K562 (cell line): ENCODE data around the gene SLC1A3. TPM values are rescaled to one million over a fixed set of nuclear protein-coding genes. Genes with fewer than 3 reads are reported as not detected.

ENCODE experiments used
- ATAC-seq: fragments of 200-7000 bp; cut with Tn5 transposase; 3 replicates; pipeline ENCODE4 v1.9.1; 2020; ENCODE audit warnings: moderate library complexity
- BruUV-seq: library from RNA; stranded (reverse); fragments of 400-500 nt; replicated peaks from 2 replicates; lab custom pipeline; 2021; lab: Mats Ljungman, UMichigan
- CTCF ChIA-PET: fragments of 300-600 bp; formaldehyde crosslinking; extraction: SDS; loops from one replicate; lab custom pipeline; 2021; ENCODE audit warnings: low intra/inter-chr PET ratio; lab: Yijun Ruan, JAX
- POLR2A ChIA-PET: fragments of 300-600, 350-650 bp; sonication (Branson Sonifier 250); formaldehyde crosslinking; extraction: SDS; loops from one replicate; lab custom pipeline; 2021; ENCODE audit warnings: antibody characterized with exemption, inconsistent platforms; lab: Yijun Ruan, JAX
- DNase-seq, 4 experiments: peaks; one replicate each; pipeline versions ENCODE4 v3.0.0 to v3.0.0-alpha.2; 2011 to 2018; ENCODE audit warnings: low spot score in 3 of 4, mixed read lengths in 3 of 4; ENCODE audit errors: extremely low read depth in 1 of 4
- FAIRE-seq: peaks from 2 replicates; lab custom pipeline; 2011; peaks lifted over from hg19 to GRCh38; lab: Jason Lieb, UNC
- H2AFZ ChIP-seq: 2 replicates; pipeline ENCODE4 v1.6.0; 2011; ENCODE audit warnings: low read depth, low read length, control low read depth, inconsistent platforms
- H3K27ac ChIP-seq: fragments of 200-600 bp; 3 replicates; pipeline ENCODE4 v1.8.0; 2011; ENCODE audit warnings: low read depth, mild to moderate bottlenecking, control low read depth, inconsistent platforms, low read length, moderate library complexity, mixed read lengths; ENCODE audit errors: extremely low read depth
- H3K27me3 ChIP-seq, 2 experiments: fragments of 300-600 bp in 1 of 2; 2 replicates in 1 of 2; 3 replicates in 1 of 2; pipeline versions ENCODE4 v1.6.0 to v1.8.0; 2011; ENCODE audit warnings: inconsistent platforms in 2 of 2, low read length in 2 of 2, mild to moderate bottlenecking in 1 of 2, mixed read lengths in 1 of 2, moderate library complexity in 1 of 2; ENCODE audit not compliant: control insufficient read depth in 2 of 2, insufficient read depth in 2 of 2
- H3K36me3 ChIP-seq: fragments of 300-600 bp; 3 replicates; pipeline ENCODE4 v1.8.0; 2011; ENCODE audit warnings: mild to moderate bottlenecking, low read length, inconsistent platforms; ENCODE audit not compliant: control insufficient read depth, insufficient read depth
- H3K4me1 ChIP-seq, 2 experiments: fragments of 200-600 bp in 1 of 2; replicated peaks in 1 of 2; 2 replicates in 1 of 2; 3 replicates in 1 of 2; pipeline versions ENCODE4 v1.5.1 to v1.8.0; 2011; ENCODE audit warnings: inconsistent platforms in 2 of 2, low read length in 2 of 2, mild to moderate bottlenecking in 1 of 2, mixed read lengths in 1 of 2, moderate library complexity in 1 of 2; ENCODE audit not compliant: control insufficient read depth in 2 of 2, insufficient read depth in 2 of 2
- H3K4me2 ChIP-seq: 2 replicates; pipeline ENCODE4 v1.6.1; 2011; ENCODE audit warnings: low read length, control low read depth, inconsistent platforms, mixed read lengths; ENCODE audit not compliant: insufficient read depth
- H3K4me3 ChIP-seq: fragments of 200-600 bp; sonication (generic), shearing (Covaris generic); 2 replicates; pipeline ENCODE4 v1.5.1; 2016; ENCODE audit warnings: control low read depth, inconsistent platforms
- H3K79me2 ChIP-seq: fragments of 200-600 bp; 3 replicates; pipeline ENCODE4 v1.8.0; 2011; ENCODE audit warnings: low read length, inconsistent platforms; ENCODE audit not compliant: control insufficient read depth, insufficient read depth
- H3K9ac ChIP-seq, 2 experiments: 2 replicates each; pipeline versions ENCODE4 v1.6.0 to v1.6.1; 2011; ENCODE audit warnings: low read depth in 2 of 2, low read length in 2 of 2, control low read depth in 1 of 2, inconsistent platforms in 1 of 2, mild to moderate bottlenecking in 1 of 2, mixed read lengths in 1 of 2; ENCODE audit not compliant: insufficient read depth in 1 of 2
- H3K9me1 ChIP-seq: one replicate; pipeline ENCODE4 v1.6.0; 2011; ENCODE audit warnings: inconsistent platforms, mild to moderate bottlenecking, low read length, moderate library complexity; ENCODE audit not compliant: control insufficient read depth, insufficient read depth
- H3K9me3 ChIP-seq: replicated peaks from 2 replicates; pipeline ENCODE4 v1.5.1; 2011; ENCODE audit warnings: low read depth, low read length, inconsistent platforms; ENCODE audit not compliant: control insufficient read depth, insufficient read depth
- H4K20me1 ChIP-seq: replicated peaks from 2 replicates; pipeline ENCODE4 v1.6.1; 2011; ENCODE audit warnings: low read length, inconsistent platforms, mixed read lengths; ENCODE audit not compliant: control insufficient read depth, insufficient read depth
- CBX2 ChIP-seq: fragments of 200-600 bp; sonication (generic); IDR thresholded peaks from one replicate; pipeline ENCODE4 v1.6.1; 2012; ENCODE audit warnings: mild to moderate bottlenecking, low read length, inconsistent platforms; ENCODE audit not compliant: insufficient read depth, poor library complexity, severe bottlenecking
- CTBP1 ChIP-seq: fragments of 450-650 bp; IDR thresholded peaks from 2 replicates; pipeline ENCODE4 v1.6.1; 2016; ENCODE audit warnings: borderline replicate concordance
- POLR3G ChIP-seq: IDR thresholded peaks from 2 replicates; pipeline ENCODE4 v1.6.1; 2011; ENCODE audit not compliant: insufficient read length, insufficient replicate concordance; ENCODE audit errors: extremely low read depth
- SMARCA5 ChIP-seq: fragments of 450-650 bp; IDR thresholded peaks from 2 replicates; pipeline ENCODE4 v1.6.1; 2016
- XRCC5 ChIP-seq: fragments of 200-400 bp; formaldehyde crosslinking; IDR thresholded peaks from 2 replicates; pipeline ENCODE4 v1.6.1; 2017; ENCODE audit warnings: low read depth, mild to moderate bottlenecking, low read length
- WGBS: fragments of 100-300 bp; shearing (Covaris generic); methylation state at CpG from one replicate; pipeline ENCODE4 v1.1.6; 2016; ENCODE audit warnings: low coverage, mixed read lengths; ENCODE audit not compliant: insufficient coverage; ENCODE audit errors: missing lambda C conversion rate; 5-methylcytosine and 5-hydroxymethylcytosine counted together
- in situ Hi-C: fragments of 300-500 bp; cut with MboI; formaldehyde crosslinking; loops from 4 replicates; pipeline ENCODE4 v1.15.0; 2018; ENCODE audit warnings: inconsistent platforms, mixed read lengths
- intact Hi-C: fragments of 100-400 bp; cut with micrococcal nuclease; formaldehyde crosslinking; loops from 2 replicates; pipeline ENCODE4 v1.14.2; 2022
- polyA plus RNA-seq, 8 experiments: library from polyadenylated mRNA; depleted of rRNA in 4 of 8; stranded (reverse) in 5 of 8; unstranded in 3 of 8; fragments of >200 nt; fragmentation: Nextera tagmentation in 2 of 8; fragmentation: Illumina TruSeq in 1 of 8; extraction: Ambion mirVana in 2 of 8; extraction: Trizol in 1 of 8; gene quantifications; 2 replicates each; pipeline versions ENCODE4 v1.2.1 to v1.2.3, GENCODE V29; 2011 to 2014; ENCODE audit warnings: inconsistent platforms in 1 of 8, missing spikeins in 1 of 8
- total RNA-seq, 7 experiments: library from RNA; depleted of rRNA in 6 of 7; stranded (reverse); fragments of >200 nt in 6 of 7; fragmentation: Illumina TruSeq in 2 of 7; extraction: Trizol in 2 of 7; gene quantifications; 2 replicates each; pipeline versions ENCODE4 v1.2.1 to v1.2.3, GENCODE V29; 2011 to 2021; ENCODE audit warnings: low replicate concordance in 1 of 7
- TF ChIP-seq, protein P1 (sequence below): sonication (generic); formaldehyde crosslinking; IDR thresholded peaks from 2 replicates; pipeline ENCODE4 v1.8.1; 2023; ENCODE audit warnings: mild to moderate bottlenecking, missing genetic modification reagents
- TF ChIP-seq, protein P2 (sequence below): sonication (generic); formaldehyde crosslinking; IDR thresholded peaks from 2 replicates; pipeline ENCODE4 v1.8.0; 2022; ENCODE audit warnings: mild to moderate bottlenecking, missing genetic modification reagents
- TF ChIP-seq, protein P3 (sequence below): sonication (generic); formaldehyde crosslinking; IDR thresholded peaks from 2 replicates; pipeline ENCODE4 v1.8.0; 2022; ENCODE audit warnings: mild to moderate bottlenecking, missing genetic modification reagents

SLC1A3 gene
- total and polyA plus RNA-seq, 9 of the 15 experiments (the other 6 are each of a cell fraction or from before 2014, with no cell fraction given): 0.13 TPM; not detected in 8

DNA sequence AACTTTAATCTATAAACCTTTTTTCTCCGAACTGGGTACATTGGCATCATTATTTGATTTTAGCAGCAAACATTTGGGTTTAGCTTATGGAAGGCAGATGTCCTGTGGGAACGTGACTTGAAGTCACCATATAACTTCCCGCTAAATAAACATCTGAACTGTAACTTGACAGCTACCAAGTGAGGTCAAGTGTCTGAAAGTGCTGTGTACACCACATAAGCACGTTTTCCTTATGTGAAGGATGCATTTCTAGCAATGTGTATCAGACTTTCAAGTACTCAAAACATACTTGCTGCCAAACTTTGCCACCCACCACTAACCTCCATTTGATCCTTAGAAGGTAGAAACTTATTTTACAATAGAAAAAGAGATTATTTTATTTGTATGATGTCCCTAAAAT, 35.7 kb downstream of the SLC1A3 start:
- no peak overlapping the region for H3K27ac ChIP-seq
- H3K79me2 ChIP-seq: no peaks in the 10 kb centered on the region
- CTCF ChIA-PET: no interaction called here
- TF ChIP-seq, protein P1, sequence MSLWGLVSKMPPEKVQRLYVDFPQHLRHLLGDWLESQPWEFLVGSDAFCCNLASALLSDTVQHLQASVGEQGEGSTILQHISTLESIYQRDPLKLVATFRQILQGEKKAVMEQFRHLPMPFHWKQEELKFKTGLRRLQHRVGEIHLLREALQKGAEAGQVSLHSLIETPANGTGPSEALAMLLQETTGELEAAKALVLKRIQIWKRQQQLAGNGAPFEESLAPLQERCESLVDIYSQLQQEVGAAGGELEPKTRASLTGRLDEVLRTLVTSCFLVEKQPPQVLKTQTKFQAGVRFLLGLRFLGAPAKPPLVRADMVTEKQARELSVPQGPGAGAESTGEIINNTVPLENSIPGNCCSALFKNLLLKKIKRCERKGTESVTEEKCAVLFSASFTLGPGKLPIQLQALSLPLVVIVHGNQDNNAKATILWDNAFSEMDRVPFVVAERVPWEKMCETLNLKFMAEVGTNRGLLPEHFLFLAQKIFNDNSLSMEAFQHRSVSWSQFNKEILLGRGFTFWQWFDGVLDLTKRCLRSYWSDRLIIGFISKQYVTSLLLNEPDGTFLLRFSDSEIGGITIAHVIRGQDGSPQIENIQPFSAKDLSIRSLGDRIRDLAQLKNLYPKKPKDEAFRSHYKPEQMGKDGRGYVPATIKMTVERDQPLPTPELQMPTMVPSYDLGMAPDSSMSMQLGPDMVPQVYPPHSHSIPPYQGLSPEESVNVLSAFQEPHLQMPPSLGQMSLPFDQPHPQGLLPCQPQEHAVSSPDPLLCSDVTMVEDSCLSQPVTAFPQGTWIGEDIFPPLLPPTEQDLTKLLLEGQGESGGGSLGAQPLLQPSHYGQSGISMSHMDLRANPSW: no peak
- TF ChIP-seq POLR3G: no peak
- no peak for FAIRE-seq
- no peak for ATAC-seq
- no peaks in the 10 kb centered on the region for H3K9me3 ChIP-seq
- in situ Hi-C loops: no loop called here
- H4K20me1 ChIP-seq: no peaks in the 10 kb centered on the region
- H3K36me3 ChIP-seq: no peaks in the 10 kb centered on the region
- H3K27me3 ChIP-seq: peaks cover 4 to 5% of the 10 kb centered on the region in 2 experiments; a peak in 3 of 5 replicates
- POLR2A ChIA-PET: interaction anchor here (0.6 to 1.3 kb wide), 3 partner anchors 28 to 225 kb away, joined by 3 to 5 read pairs (median 3); no protein-coding TSS in a partner anchor
- no peak overlapping the region for H2AFZ ChIP-seq
- no peak overlapping the region for H3K4me3 ChIP-seq
- BruUV-seq: no TSS peak
- DNase-seq: no peak
- no peaks in the 10 kb centered on the region for H3K4me1 ChIP-seq
- 0% methylated on average over 4 of the region's 4 CpGs for WGBS
- H3K9me1 ChIP-seq: no peaks in the 10 kb centered on the region
- H3K4me2 ChIP-seq: no peak overlapping the region
- no peak overlapping the region for H3K9ac ChIP-seq
- intact Hi-C loops: no loop called here

DNA sequence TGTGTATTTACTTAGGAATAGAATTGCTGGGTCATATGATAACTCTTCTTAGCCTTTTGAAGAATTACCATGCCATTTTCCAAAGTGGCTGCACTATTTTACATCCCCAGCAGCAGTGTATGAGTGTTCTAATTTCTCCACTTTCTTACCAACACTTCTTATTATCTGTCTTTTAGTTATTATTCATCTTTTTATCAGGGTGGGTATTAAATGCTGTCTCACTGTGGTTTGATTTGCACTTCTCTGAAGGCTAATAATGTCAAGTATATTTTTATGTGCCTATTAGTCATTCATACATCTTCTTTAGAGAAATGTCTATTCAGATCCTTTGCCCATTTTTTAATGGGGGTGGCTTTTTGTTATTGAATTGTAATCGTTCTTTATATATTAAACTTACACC, 36.8 kb downstream of the SLC1A3 start:
- no peaks in the 10 kb centered on the region for H3K36me3 ChIP-seq
- POLR2A ChIA-PET: interaction anchor here (1.3 kb wide), 1 partner anchor 26 kb away, joined by 3 read pairs; no protein-coding TSS in a partner anchor
- no peak overlapping the region for H2AFZ ChIP-seq
- H3K9me3 ChIP-seq: no peaks in the 10 kb centered on the region
- H3K9ac ChIP-seq: no peak overlapping the region
- in situ Hi-C loops: no loop called here
- no peak for DNase-seq
- no peak for ATAC-seq
- H3K27me3 ChIP-seq: peaks cover under 1 to 1% of the 10 kb centered on the region in 2 experiments; a peak in 2 of 5 replicates
- FAIRE-seq: no peak
- CTCF ChIA-PET: no interaction called here
- no peaks in the 10 kb centered on the region for H3K9me1 ChIP-seq
- H3K4me3 ChIP-seq: no peak overlapping the region
- BruUV-seq: no TSS peak
- WGBS: 0% methylated on average over 1 of the region's 1 CpG
- no peaks in the 10 kb centered on the region for H4K20me1 ChIP-seq
- H3K79me2 ChIP-seq: no peaks in the 10 kb centered on the region
- intact Hi-C loops: no loop called here
- no peak overlapping the region for H3K4me2 ChIP-seq
- no peaks in the 10 kb centered on the region for H3K4me1 ChIP-seq
- no peak overlapping the region for H3K27ac ChIP-seq
- TF ChIP-seq CTBP1 (no peak), XRCC5 (no peak), SMARCA5 (no peak), CBX2 (no peak)
- TF ChIP-seq, protein P2, sequence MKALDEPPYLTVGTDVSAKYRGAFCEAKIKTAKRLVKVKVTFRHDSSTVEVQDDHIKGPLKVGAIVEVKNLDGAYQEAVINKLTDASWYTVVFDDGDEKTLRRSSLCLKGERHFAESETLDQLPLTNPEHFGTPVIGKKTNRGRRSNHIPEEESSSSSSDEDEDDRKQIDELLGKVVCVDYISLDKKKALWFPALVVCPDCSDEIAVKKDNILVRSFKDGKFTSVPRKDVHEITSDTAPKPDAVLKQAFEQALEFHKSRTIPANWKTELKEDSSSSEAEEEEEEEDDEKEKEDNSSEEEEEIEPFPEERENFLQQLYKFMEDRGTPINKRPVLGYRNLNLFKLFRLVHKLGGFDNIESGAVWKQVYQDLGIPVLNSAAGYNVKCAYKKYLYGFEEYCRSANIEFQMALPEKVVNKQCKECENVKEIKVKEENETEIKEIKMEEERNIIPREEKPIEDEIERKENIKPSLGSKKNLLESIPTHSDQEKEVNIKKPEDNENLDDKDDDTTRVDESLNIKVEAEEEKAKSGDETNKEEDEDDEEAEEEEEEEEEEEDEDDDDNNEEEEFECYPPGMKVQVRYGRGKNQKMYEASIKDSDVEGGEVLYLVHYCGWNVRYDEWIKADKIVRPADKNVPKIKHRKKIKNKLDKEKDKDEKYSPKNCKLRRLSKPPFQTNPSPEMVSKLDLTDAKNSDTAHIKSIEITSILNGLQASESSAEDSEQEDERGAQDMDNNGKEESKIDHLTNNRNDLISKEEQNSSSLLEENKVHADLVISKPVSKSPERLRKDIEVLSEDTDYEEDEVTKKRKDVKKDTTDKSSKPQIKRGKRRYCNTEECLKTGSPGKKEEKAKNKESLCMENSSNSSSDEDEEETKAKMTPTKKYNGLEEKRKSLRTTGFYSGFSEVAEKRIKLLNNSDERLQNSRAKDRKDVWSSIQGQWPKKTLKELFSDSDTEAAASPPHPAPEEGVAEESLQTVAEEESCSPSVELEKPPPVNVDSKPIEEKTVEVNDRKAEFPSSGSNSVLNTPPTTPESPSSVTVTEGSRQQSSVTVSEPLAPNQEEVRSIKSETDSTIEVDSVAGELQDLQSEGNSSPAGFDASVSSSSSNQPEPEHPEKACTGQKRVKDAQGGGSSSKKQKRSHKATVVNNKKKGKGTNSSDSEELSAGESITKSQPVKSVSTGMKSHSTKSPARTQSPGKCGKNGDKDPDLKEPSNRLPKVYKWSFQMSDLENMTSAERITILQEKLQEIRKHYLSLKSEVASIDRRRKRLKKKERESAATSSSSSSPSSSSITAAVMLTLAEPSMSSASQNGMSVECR (CRISPR knock-in tag): no peak
- TF ChIP-seq, protein P3, sequence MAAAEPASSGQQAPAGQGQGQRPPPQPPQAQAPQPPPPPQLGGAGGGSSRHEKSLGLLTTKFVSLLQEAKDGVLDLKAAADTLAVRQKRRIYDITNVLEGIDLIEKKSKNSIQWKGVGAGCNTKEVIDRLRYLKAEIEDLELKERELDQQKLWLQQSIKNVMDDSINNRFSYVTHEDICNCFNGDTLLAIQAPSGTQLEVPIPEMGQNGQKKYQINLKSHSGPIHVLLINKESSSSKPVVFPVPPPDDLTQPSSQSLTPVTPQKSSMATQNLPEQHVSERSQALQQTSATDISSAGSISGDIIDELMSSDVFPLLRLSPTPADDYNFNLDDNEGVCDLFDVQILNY (CRISPR knock-in tag): no peak
